H9 (cell line): ENCODE measurements around the gene WDSUB1. TPM values are rescaled to one million over a fixed set of nuclear protein-coding genes. Genes with fewer than 3 reads are reported as not detected.

Experiments
- DNase-seq: peaks from one replicate; pipeline ENCODE4 v3.0.0-alpha.2; 2017
- H2AFZ ChIP-seq: one replicate; pipeline ENCODE4 v1.6.1; 2013; ENCODE audit warnings: mild to moderate bottlenecking, low read length, control low read depth, moderate library complexity
- H2AK5ac ChIP-seq: 2 replicates; pipeline ENCODE4 v1.6.1; 2013; ENCODE audit warnings: low read length, control low read depth, mixed read lengths; ENCODE audit not compliant: insufficient read length
- H2BK120ac ChIP-seq: one replicate; pipeline ENCODE4 v1.6.1; 2013; ENCODE audit warnings: low read depth, mild to moderate bottlenecking, low read length, control low read depth, inconsistent platforms; ENCODE audit not compliant: poor library complexity, severe bottlenecking
- H2BK12ac ChIP-seq: 2 replicates; pipeline ENCODE4 v1.6.1; 2013; ENCODE audit warnings: low read length, control low read depth, mixed read lengths, low read depth; ENCODE audit not compliant: insufficient read length
- H2BK15ac ChIP-seq: 2 replicates; pipeline ENCODE4 v1.6.1; 2013; ENCODE audit warnings: low read depth, low read length, control low read depth
- H2BK20ac ChIP-seq: one replicate; pipeline ENCODE4 v1.6.1; 2013; ENCODE audit warnings: low read depth, mild to moderate bottlenecking, low read length, control low read depth, inconsistent platforms; ENCODE audit not compliant: poor library complexity, severe bottlenecking
- H2BK5ac ChIP-seq: 2 replicates; pipeline ENCODE4 v1.6.1; 2013; ENCODE audit warnings: low read length, control low read depth, mixed read lengths; ENCODE audit not compliant: insufficient read length
- H3K14ac ChIP-seq: 2 replicates; pipeline ENCODE4 v1.6.1; 2013; ENCODE audit warnings: low read length, control low read depth; ENCODE audit not compliant: insufficient read depth
- H3K18ac ChIP-seq: 2 replicates; pipeline ENCODE4 v1.6.1; 2013; ENCODE audit warnings: low read depth, mild to moderate bottlenecking, mixed read lengths, low read length, control low read depth; ENCODE audit not compliant: insufficient read length
- H3K23ac ChIP-seq: 2 replicates; pipeline ENCODE4 v1.6.1; 2013; ENCODE audit warnings: low read length, control low read depth, mixed read lengths, low read depth; ENCODE audit not compliant: insufficient read length
- H3K23me2 ChIP-seq: 2 replicates; pipeline ENCODE4 v1.6.1; 2013; ENCODE audit warnings: low read depth, mild to moderate bottlenecking, mixed read lengths, low read length, control low read depth; ENCODE audit not compliant: insufficient read length, poor library complexity, severe bottlenecking
- H3K27ac ChIP-seq: 2 replicates; pipeline ENCODE4 v1.5.1; 2013; ENCODE audit warnings: low read length, control low read depth, mixed read lengths, low read depth; ENCODE audit not compliant: insufficient read length
- H3K27me3 ChIP-seq: 2 replicates; pipeline ENCODE4 v1.6.1; 2013; ENCODE audit warnings: low read length, control low read depth, inconsistent platforms; ENCODE audit not compliant: insufficient read depth
- H3K4ac ChIP-seq: 2 replicates; pipeline ENCODE4 v1.6.1; 2013; ENCODE audit warnings: low read depth, mild to moderate bottlenecking, control low read depth, inconsistent platforms, low read length, moderate library complexity
- H3K4me1 ChIP-seq: 2 replicates; pipeline ENCODE4 v1.6.1; 2013; ENCODE audit warnings: low read length, control low read depth, inconsistent platforms; ENCODE audit not compliant: insufficient read depth
- H3K4me2 ChIP-seq: 2 replicates; pipeline ENCODE4 v1.6.1; 2013; ENCODE audit warnings: low read length, control low read depth, mixed read lengths; ENCODE audit not compliant: insufficient read length, insufficient read depth
- H3K56ac ChIP-seq: 2 replicates; pipeline ENCODE4 v1.6.1; 2013; ENCODE audit warnings: low read depth, mild to moderate bottlenecking, mixed read lengths, low read length, control low read depth; ENCODE audit not compliant: insufficient read length
- H3K79me1 ChIP-seq: 2 replicates; pipeline ENCODE4 v1.6.1; 2013; ENCODE audit warnings: low read depth, mild to moderate bottlenecking, moderate library complexity, low read length, control low read depth, inconsistent platforms; ENCODE audit not compliant: insufficient read depth, poor library complexity, severe bottlenecking
- H3K79me2 ChIP-seq: 2 replicates; pipeline ENCODE4 v1.6.1; 2013; ENCODE audit warnings: low read length, control low read depth, inconsistent platforms; ENCODE audit not compliant: insufficient read depth
- H3K9ac ChIP-seq: 2 replicates; pipeline ENCODE4 v1.6.1; 2013; ENCODE audit warnings: low read length, control low read depth, mixed read lengths; ENCODE audit not compliant: insufficient read length; ENCODE audit errors: extremely low read depth
- H3K9me3 ChIP-seq: one replicate; pipeline ENCODE4 v1.6.1; 2013; ENCODE audit warnings: low read depth, low read length, inconsistent platforms; ENCODE audit not compliant: control insufficient read depth
- H3T11ph ChIP-seq: one replicate; pipeline ENCODE4 v1.6.1; 2013; ENCODE audit warnings: mild to moderate bottlenecking, low read length, control low read depth, inconsistent platforms
- H4K20me1 ChIP-seq: one replicate; pipeline ENCODE4 v1.6.1; 2013; ENCODE audit not compliant: control insufficient read depth, insufficient read length, insufficient read depth
- H4K5ac ChIP-seq: 2 replicates; pipeline ENCODE4 v1.6.1; 2013; ENCODE audit warnings: low read depth, mild to moderate bottlenecking, mixed read lengths, low read length, control low read depth; ENCODE audit not compliant: insufficient read length
- H4K8ac ChIP-seq: replicated peaks from 2 replicates; pipeline ENCODE4 v1.6.1; 2013; ENCODE audit warnings: low read length, control low read depth, mixed read lengths, low read depth; ENCODE audit not compliant: insufficient read length
- H4K91ac ChIP-seq: 2 replicates; pipeline ENCODE4 v1.6.1; 2013; ENCODE audit warnings: low read depth, mild to moderate bottlenecking, moderate library complexity, mixed read lengths, low read length, control low read depth; ENCODE audit not compliant: insufficient read length
- H3K27ac Mint-ChIP-seq, 3 experiments: 2 replicates in 2 of 3; 3 replicates in 1 of 3; pipeline ENCODE4 v1.8.0; 2020 to 2021; ENCODE audit warnings: mixed read lengths in 3 of 3, mild to moderate bottlenecking in 1 of 3, moderate library complexity in 1 of 3
- H3K27me3 Mint-ChIP-seq: 2 replicates; pipeline ENCODE4 v1.8.0; 2021; ENCODE audit warnings: low read depth, mild to moderate bottlenecking, moderate library complexity, mixed read lengths
- H3K36me3 Mint-ChIP-seq, 3 experiments: 2 replicates in 2 of 3; 3 replicates in 1 of 3; pipeline ENCODE4 v1.8.0; 2020 to 2021; ENCODE audit warnings: low read depth in 3 of 3, mixed read lengths in 3 of 3; ENCODE audit not compliant: insufficient read depth in 1 of 3
- H3K4me1 Mint-ChIP-seq, 2 experiments: 2 replicates each; pipeline ENCODE4 v1.8.0; 2020; ENCODE audit warnings: mixed read lengths in 2 of 2
- H3K4me3 Mint-ChIP-seq, 2 experiments: 2 replicates in 1 of 2; 3 replicates in 1 of 2; pipeline ENCODE4 v1.8.0; 2020 to 2021; ENCODE audit warnings: mild to moderate bottlenecking in 2 of 2, mixed read lengths in 2 of 2, moderate library complexity in 1 of 2
- H3K9me3 Mint-ChIP-seq, 2 experiments: 2 replicates in 1 of 2; 3 replicates in 1 of 2; pipeline ENCODE4 v1.8.0; 2020; ENCODE audit warnings: mild to moderate bottlenecking in 2 of 2, mixed read lengths in 2 of 2, moderate library complexity in 1 of 2
- WGBS: extraction: QIAGEN DNeasy Blood & Tissue Kit; methylation state at CpG from one replicate; pipeline ENCODE4 v1.1.7; 2013; ENCODE audit warnings: missing lambda C conversion rate, low lambda C conversion rate, mixed read lengths; ENCODE audit not compliant: insufficient read length; ENCODE audit errors: extremely low coverage; 5-methylcytosine and 5-hydroxymethylcytosine counted together
- total RNA-seq: library from RNA; stranded (reverse); gene quantifications from 2 replicates; pipeline ENCODE4 v1.2.1, GENCODE V29; 2021
- TF ChIP-seq, protein P1 (sequence below): fragments of 200-600 bp; sonication (generic); conservative IDR thresholded peaks from 3 replicates; pipeline ENCODE4 v1.8.0; 2021; ENCODE audit warnings: antibody characterized with exemption, mild to moderate bottlenecking

WDSUB1 gene
- total RNA-seq, 1 experiment from 2014 or later = 5.5 TPM

DNA sequence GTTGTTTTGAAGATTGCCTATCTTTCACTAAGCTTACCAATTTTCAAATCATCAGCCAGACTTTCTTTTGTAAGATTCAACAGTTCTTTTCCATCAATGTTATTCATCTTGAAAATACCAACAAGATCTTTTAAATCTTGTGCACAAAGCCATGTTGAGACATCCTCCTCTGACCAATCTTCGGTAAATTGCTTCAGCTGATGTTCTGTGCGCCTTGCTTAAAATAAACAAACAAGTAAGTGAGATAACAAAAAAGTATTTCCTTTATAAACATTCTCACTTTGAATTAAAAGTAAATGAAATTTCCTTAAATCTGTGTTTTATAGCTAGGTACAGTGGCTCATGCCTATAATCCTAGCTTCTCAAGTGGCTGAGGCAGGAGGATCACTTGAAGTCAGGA lies 30.3 kb downstream of the WDSUB1 start:
- H3K4me1 Mint-ChIP-seq = no peaks in the 10 kb centered on the region
- H2AFZ ChIP-seq = no peak overlapping the region
- peaks cover 0 to 3% (median 0%) of the 10 kb centered on the region in 3 experiments; a peak in 1 of 7 replicates for H3K36me3 Mint-ChIP-seq
- no peak overlapping the region for H2BK5ac ChIP-seq
- H3K27ac ChIP-seq = no peak overlapping the region
- no peaks in the 10 kb centered on the region for H3K9me3 Mint-ChIP-seq
- no peaks in the 10 kb centered on the region for H3K23me2 ChIP-seq
- no peak overlapping the region for H3K4me2 ChIP-seq
- H3K14ac ChIP-seq = no peak overlapping the region
- no peak overlapping the region for H2BK12ac ChIP-seq
- H4K8ac ChIP-seq = no peak overlapping the region
- no peak overlapping the region for H4K5ac ChIP-seq
- no peaks in the 10 kb centered on the region for H3K27me3 ChIP-seq
- H3T11ph ChIP-seq = no peak overlapping the region
- H3K9me3 ChIP-seq = no peaks in the 10 kb centered on the region
- no peak overlapping the region for H3K9ac ChIP-seq
- no peak overlapping the region for H4K91ac ChIP-seq
- no peak overlapping the region for H3K4ac ChIP-seq
- H3K79me1 ChIP-seq = no peaks in the 10 kb centered on the region
- no peak overlapping the region for H2BK20ac ChIP-seq
- H3K4me1 ChIP-seq = no peaks in the 10 kb centered on the region
- H4K20me1 ChIP-seq = no peaks in the 10 kb centered on the region
- no CpG with 5 or more reads among the region's 2 CpGs for WGBS
- H3K4me3 Mint-ChIP-seq = no peak overlapping the region
- no peak overlapping the region for H3K56ac ChIP-seq
- no peak overlapping the region for H2BK15ac ChIP-seq
- no peak overlapping the region; a peak in 1 of 7 replicates for H3K27ac Mint-ChIP-seq
- DNase-seq = no peak
- H3K18ac ChIP-seq = no peak overlapping the region
- H2BK120ac ChIP-seq = no peak overlapping the region
- H3K27me3 Mint-ChIP-seq = no peaks in the 10 kb centered on the region
- H2AK5ac ChIP-seq = no peak overlapping the region
- no peaks in the 10 kb centered on the region for H3K79me2 ChIP-seq
- no peak overlapping the region for H3K23ac ChIP-seq
- TF ChIP-seq, protein P1, sequence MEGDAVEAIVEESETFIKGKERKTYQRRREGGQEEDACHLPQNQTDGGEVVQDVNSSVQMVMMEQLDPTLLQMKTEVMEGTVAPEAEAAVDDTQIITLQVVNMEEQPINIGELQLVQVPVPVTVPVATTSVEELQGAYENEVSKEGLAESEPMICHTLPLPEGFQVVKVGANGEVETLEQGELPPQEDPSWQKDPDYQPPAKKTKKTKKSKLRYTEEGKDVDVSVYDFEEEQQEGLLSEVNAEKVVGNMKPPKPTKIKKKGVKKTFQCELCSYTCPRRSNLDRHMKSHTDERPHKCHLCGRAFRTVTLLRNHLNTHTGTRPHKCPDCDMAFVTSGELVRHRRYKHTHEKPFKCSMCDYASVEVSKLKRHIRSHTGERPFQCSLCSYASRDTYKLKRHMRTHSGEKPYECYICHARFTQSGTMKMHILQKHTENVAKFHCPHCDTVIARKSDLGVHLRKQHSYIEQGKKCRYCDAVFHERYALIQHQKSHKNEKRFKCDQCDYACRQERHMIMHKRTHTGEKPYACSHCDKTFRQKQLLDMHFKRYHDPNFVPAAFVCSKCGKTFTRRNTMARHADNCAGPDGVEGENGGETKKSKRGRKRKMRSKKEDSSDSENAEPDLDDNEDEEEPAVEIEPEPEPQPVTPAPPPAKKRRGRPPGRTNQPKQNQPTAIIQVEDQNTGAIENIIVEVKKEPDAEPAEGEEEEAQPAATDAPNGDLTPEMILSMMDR = no peak
